Measurements from ENCODE around the gene LDB2.

The LDB2 gene

DNA sequence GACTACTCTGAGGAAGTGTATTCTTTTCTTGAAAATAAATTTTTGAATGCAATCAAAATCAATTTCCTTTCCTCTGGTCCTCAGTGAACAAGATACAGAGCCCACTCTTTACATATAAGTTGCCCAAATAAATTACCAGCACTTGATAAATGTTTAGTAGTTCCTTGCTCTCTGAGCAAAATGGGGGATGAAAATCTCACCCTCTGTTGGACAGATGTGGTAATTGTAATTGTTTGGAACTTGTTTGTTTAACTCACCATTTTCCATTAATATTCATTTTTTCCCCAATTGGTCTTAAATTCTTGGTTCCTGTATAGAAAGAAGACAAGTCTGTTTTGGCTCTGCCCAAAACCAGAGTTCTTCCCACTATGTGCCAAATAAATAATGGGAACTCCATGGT, 146.3 kb downstream of the LDB2 start:
- no peak for DNase-seq

DNA sequence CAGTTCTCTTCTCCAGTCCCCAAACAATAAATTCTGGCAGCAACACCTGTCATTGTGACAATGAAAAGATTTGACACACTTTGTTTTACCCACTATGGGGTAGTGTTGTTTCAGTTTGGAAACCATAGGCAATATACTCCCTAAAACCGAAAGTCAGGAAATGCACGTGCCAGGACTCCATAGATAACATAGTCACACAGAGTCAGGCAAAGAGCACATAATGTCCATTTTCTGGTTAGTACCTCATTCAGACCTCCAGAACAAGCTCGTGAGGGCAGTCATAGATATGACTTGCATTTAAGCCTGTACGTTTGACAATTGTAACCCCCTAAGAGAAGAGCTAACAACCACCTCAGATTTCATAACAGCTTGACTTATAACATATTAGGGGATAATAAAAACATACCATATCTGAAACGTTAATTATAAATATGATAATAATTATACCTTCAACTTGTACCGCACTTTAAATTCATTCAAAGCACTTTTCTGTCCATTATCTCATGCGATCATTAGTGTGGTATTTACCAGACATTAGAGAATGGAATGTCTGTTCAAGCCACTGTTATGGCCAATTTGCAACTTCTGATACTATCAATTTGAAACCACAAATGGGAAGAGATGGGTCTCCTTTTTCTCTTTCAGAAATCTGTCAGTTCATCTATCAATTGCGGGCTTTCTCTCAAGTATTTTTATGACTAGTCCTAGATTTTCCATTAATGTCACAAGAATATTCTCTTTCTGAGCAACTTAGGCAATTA, 147.4 kb downstream of the LDB2 start:
- no peak for DNase-seq

DNA sequence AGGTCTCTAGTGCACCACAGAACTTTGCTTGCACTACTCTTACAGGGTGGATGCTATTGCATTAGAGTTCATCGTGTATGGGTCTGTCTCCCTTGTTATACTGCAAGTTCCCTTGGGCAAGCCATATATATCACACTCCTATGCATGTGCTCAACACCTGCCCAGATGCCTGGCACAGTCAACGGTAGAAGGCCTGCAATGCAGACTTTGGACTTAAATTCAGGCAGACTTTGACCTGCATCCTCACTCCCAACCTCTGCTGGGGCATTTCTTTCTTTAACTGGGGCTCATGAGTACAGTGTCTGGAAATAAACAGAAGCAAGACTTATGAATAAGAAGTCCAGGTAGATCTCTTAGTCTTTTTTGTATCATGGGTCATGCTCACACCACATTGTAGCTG, 148.2 kb downstream of the LDB2 start:
- DNase-seq = no peak

DNA sequence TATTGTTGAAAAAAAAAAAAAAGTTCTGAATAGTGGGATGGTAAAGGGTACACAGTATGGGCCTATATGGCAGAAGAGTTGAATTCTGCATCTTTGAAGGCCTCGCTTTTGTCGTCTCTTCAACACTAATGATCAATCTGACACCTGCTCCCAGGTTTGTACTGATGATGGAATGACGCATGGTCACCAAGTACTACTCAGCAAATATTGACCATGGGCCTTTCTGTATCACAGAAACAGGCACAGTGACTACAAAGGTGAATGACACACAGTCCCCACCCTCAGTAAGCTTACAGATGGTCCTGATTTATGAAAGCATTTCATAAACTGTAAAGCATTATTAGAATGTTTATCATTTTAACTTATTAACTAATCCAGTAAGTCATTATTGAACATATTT, 152.6 kb downstream of the LDB2 start:
- DNase-seq = no peak

DNA sequence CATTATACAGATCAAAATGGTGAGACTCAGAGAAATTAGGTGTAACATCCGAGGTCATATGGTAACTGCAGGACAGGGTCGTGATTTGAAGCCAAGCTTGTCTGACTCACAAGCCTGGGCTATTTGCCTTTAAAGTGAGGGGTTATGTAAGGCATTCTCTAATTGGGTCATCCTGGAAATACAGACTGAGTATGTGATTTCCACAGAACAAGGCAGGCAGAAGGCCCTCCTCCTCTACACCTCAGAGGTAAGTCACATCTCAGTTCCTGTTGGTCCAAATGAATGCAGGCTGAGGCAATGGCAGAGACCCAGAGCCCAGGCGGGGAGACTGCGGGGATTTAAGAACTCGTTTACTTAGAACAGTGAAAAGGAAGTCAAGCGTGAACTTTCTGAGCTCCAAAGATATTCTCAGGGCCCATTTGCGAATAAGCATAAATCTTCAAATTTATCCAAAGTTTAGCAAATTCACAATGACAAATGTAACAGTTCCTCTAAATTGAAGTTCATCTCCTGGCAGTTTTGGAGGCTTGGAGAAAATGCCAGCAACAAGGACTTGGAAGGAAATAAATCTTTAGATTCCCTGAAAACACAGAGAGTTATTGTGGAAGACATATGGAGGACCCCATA, 153.3 kb downstream of the LDB2 start:
- no peak for DNase-seq

DNA sequence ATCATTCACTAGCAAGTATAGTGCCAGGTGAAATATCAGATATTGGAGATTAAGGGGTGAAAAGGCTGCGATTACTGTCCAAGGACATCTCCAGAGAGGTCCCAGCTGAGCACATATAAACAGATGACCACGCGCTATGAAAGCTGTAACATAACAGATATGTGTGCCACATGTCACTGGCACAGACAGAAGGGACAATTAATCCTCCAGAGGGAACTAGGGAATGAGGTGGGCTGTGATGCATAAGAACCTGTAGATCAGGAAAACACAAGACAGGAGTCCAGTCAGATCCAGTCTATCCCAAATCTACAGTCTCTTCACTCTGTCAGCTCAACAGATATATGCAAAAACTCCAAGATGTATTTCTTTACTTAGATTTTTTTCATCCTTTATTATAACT, 157.2 kb downstream of the LDB2 start:
- DNase-seq = no peak

DNA sequence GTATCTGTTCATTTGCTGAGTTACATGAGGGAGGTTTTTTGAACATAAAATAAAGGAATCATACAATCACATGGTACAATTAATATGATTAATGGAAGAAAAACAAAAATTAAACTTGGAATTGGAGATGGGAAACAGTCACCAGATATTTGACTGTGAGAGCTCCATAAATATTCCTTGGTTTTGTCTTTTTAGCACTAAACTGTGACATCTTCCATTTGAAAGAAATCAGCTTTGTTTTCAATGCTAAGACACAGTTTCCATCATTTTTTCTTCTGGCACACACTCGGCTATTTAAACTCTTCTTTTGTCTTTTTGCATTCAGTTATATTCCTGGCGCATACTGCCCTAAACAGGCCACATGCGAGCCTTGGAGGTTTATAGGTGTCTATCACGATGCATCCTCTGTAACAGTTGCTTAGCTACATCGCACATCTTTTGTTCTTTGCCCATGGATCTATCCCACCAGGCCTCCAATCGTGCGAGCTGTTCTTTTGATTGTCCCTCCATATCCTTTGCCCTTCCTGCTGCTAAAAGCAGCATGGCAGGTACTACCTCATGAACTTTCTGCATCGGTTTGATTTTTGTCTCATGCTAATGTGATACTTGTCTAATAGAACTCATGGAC, 158.3 kb downstream of the LDB2 start:
- no peak for DNase-seq

DNA sequence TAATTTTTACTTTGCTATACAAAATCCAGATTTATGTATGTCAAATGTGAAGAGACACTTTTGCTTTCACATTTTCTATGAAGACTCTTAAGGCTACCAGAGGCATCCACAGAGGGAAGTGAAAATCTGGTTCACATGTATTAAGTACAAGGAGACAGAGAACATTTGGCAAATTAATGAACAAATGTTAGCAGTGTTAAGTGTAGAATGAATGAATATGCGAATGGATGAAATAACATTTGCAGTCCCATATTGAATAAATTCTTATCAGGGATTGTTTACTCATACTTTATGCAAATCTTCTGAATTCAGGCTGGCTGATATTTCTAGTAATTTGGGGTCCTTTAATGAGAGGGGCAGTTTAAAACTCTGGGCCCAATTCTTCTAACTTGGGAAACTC, 159.9 kb downstream of the LDB2 start:
- no peak for DNase-seq

DNA sequence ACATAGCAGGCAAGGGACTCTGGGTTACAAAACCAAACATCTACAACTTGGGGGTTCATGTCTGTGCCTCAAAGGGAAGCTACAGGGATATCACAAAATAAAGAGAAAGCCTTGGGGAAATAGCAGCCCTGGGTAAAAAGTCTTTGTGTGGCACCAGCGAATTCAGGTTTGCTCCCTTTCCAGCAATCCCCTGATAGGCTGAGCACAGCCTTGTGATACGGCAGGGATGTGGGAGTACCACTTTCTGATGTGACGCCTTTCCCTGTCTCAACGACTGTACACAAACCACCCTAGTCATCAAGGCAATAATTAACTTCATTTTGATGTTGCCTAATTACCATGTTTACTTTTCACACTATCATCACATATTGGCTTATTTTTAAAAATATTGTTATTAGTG, 164.9 kb downstream of the LDB2 start:
- DNase-seq = no peak

DNA sequence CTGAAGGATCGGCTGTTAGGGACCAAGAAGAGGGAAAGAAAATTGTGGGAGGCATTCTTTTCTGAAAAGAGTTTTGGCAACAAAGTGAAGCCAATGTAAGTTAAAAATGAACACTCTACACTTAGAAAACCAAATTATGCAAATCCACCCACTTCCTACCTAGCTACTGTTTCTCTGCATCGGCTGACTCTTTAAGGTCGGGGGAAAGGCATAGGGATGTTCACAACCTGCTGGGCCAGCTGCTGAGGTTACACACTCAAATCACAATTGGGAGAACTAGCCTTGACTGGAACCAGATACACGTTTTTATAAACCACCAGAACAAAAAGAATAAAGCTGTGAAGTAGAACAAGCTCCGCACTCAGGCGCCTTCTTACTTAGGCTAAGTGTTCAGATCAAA, 165.7 kb downstream of the LDB2 start:
- no peak for DNase-seq

DNA sequence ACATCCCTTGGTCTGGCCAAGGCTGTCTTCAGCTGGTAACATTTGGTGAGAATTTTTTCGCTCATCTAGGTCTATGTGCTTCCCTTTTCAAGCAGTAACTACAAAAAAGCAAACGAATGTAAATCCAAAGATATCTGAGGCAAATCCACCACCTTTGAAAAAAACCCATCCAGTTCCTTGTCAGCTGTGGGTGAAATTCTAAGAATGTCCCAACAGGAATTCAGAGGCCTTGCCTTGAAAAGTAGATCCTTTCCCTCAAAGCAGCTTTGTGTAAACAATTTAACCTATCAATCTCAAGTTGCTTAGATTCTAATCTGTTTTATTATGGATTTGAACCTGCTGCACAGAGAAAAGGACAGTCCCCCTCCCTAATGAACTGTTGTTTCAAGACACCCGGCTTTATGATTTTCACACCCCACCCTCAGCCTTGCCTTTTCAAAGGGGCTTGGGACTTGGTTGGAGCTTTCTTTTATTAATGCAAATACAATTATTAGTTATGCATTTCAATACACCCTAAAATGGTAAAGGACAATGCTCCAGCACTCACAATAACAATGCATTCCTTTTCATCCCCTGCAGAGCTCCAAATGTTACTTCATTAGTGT, 166.6 kb downstream of the LDB2 start:
- no peak for DNase-seq

DNA sequence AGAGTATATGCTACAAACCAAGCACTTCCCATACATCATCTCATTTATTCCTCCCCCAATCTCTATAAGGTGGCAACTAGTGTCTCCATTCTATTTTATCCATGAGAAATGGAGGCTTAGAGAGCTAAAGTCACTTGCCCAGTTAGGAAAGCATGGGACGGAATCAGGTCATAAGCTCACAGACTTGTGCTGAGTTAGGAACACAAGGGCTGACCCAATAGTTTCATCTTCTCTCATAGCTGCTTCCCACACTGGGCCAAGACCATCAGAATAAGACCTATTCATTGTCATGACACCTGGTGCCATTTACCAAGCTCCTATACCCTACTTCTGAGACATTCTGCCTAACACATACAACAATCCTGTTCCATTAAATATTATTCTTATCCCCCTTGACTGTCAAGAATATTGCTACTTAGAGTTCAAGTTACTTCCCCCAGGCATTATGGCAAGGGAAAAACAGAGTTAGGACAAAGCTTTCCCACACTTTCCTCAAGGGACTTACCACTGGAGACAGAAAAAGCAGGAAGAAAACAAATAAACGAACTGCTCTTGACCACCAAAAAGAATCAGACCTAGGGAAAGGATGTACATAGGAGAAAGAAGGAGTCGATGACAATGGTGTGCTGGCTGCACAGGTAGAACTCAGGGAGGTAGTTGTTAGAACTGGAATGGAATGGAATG, 167.8 kb downstream of the LDB2 start:
- DNase-seq = no peak

DNA sequence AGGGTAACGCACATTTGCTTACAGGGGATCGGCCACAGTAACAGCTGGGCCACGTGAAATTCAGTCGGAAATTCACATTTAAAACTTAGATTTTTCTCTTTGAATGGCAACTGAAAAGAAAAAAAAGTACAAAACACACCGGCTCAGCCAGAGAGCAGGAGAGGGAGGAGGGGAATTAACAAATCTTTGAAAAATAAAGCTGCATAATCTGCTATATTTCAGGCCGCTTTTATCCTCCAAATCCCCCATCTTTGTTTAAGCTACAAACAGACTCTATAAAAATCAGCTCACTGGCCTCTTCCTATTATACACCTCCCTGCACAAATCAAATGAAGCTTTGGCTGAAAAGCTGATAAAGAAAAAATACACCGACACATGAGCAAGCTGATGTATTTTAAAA, 169.1 kb downstream of the LDB2 start:
- no peak for DNase-seq

DNA sequence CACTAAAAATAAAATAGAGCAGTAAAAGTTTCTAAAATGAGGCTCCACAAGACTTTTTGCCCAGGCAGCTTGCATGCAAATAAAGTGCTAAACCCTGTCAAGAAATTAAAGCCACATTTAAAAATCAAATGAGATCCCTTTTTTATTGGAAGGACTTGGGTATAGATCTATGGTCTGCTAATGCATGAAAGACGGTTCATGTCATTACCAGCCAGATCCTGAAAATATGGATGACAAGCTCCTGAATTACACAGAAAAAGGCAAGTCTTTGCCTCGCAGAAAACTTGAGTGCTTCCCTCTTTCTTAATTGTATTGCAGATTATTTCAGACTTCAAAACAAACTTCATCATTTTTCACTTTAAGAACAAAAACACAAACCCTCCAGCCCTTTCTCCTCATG, 169.6 kb downstream of the LDB2 start:
- DNase-seq = no peak

DNA sequence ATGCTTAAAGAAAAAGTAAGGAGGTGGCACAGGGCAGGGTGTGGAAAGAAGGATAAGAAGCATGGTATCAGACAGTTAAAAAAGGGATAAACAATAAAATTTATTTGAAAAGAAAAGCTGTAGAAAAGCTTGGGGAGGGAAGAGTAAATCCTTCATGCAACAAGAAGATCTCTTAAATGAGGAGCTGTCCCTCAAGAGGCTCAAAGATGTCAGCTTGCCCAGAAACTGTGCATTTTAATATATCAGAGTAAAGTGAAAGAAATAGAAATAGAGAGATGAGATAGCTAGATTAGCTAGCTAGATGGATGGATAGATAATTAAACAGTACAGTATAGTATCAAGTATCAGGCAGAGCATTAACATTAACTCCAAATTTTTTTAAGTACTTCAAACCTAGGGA, 170.3 kb downstream of the LDB2 start:
- DNase-seq = no peak

DNA sequence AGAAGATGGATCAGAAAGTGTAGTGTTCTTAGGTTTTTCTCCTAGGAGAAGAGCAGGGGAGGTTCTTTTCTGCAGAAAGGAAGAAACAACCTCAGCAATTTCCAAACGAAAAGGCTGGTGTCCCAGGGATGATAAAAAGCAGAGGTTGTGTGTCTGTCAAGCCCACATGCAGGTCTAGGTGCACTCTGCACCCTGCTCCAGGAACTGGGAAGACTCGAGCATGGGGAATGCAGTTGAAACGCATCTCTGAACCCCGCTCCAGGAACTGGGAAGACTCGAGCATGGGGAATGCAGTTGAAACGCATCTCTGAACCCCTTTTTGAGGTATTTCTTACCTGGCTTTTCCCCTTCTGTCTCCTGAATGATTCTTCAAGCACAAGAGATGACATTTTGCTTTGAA, 171.2 kb downstream of the LDB2 start:
- no peak for DNase-seq

DNA sequence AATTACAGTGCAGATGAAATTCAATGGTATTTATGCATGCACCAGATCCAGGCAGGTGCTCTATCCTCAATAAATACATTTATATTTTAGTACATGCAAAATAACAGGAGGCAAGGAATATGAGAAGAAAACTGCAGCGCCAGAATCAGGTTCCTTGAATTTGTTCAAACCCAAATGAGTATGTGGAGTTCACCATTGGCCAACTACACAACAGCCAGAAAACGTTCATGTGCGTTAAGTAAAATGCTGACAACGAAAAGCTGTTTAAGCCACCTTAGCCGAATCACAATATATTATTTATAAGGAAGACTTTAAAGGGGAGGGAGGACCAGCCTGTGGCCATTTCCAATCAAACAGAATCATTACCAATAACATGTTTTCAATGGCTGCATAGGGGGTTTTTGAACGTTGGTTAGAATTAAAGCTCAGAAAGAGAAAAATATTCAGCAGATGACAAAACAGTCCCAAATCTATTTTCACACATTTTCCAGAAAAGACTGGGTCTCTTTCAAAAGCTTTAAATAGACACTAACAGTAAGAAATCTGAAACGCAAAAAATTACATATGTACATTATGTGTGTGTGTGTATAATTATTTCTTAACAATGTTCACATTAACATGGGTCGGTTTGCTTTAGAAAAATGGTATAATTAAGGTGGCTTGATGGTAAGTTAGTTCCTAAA, 171.9 kb downstream of the LDB2 start:
- no peak for DNase-seq

DNA sequence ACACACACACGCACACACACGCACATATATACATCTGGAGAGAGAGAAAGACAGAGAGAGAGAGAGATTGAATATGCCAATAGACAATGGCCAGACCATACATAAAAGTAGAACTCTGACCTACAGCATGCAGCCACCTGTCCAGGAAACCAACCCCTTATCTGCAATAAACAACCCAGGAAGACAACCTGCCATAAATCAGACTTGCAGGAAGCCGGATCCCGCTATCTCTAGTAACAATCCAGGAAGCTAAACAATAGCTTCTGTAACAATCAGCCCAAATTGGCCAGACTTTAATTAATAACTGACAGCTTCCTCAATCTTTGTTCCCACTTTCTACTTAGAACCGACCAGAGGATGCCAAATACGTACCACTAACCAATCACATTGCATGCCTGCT, 173.2 kb downstream of the LDB2 start:
- DNase-seq = no peak

DNA sequence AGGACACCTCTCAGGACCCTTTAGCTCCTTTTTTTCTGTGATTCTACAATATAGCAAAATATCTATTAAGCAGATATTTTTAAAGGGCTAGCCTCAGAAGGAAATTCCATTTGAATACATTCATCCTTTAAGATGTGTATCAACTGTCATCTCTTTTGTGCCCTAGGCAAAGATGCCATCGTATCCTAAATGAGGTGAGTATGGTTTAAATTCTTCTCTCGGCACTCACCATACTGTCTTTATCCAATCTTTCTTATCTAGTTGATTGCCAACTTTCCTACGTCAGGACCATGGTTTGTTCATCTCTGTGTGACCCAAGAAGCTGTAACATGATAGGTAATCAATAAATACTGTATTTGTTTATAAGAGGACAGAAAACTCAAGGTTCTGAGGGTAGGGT, 176.0 kb downstream of the LDB2 start:
- DNase-seq = no peak

DNA sequence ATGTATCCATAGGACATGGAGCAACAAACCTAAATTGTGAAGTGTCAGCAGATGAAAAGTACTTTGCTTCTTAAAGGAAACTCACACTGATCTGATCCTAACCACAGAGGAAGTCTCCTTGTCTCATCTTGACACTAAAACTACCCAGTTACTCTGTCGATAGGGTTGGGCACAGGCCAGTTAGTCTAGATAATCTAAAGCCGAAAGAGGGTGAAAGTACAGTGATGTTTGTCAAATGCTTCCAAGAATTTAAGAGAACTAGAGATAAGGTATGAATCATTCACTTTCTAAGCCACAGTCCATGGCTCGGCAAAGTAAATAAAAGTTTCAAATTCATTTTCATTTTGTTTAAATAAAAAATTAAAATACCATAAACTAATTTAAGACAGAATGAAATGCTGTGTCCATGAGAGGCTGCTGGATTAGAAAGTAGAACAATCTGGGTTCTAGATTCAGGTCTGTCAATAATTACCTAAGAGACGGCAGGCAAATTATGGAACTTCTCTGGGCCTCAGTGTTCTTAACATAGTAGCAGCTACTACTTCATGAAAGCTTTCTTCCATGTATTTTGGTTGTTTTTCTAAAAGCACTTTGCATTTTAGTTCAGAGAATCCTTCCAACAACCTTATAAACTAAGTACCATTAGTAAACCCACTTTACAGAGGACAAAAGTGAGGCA, 176.7 kb downstream of the LDB2 start:
- DNase-seq = no peak

DNA sequence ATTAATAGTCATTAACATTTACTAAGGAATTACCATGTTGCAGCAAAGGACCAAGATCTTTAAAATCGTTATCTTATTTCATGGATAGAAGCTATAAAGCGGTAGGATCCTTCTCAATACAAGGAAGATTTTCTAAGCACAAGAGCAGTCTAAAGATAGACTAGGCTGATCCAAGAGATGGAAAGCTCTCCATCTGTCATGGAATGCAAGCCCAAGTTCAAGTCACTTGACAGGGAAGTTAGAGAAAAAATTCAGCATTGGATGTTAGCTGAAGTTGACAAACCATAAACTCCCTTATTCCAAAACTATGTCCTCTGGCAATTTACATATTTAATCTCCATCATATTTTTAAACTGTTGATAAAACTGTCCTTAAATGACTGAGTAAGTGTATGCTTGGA, 177.7 kb downstream of the LDB2 start:
- no peak for DNase-seq

DNA sequence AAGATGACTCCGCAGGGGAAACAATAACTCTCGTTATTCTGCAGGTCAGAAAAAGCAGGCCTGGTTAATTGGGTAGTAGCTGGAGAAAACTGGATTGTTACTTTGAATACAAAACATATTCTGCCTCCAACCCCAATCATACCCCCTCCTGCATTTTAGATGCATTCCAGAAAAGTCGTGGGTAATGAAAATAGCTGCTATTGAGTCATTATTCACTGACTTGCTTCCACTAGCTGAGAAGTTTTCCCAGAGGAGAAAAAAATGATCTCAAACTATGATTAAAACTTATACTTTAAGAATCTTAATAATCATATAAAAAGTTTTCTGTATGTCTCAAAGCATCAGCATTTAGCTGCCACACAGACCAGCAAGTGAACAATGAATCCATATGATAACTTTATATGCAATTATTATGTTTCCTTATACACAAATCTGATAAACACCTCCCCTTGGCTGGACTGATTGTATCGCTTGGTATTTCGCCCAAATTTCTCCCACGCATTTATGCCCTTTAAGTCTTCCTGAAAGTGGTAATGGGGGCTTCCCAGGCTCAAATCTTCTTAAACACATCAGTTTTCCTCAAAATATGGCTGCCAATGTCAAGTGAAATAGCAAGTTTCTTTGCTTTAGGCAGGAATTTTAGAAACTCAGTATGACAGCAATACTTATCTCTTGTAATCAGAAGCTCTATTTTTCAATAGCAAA, 181.0 kb downstream of the LDB2 start:
- DNase-seq = no peak

All from NCI-H2171 (cell line).